Liver (tissue), 3 donors: ENCODE results near the gene ANGPTL7.

Experiments
- FOXA1 ChIP-seq: IDR thresholded peaks from 2 replicates; pipeline ENCODE4 v1.6.1; 2016; ENCODE audit warnings: antibody characterized with exemption
- FOXA2 ChIP-seq: IDR thresholded peaks from 2 replicates; pipeline ENCODE4 v1.6.1; 2016; ENCODE audit warnings: antibody characterized with exemption
- GABPA ChIP-seq, 2 donors: IDR thresholded peaks in 1 of 2; conservative IDR thresholded peaks in 1 of 2; 2 replicates each; pipeline ENCODE4 v1.6.1; 2016; ENCODE audit warnings: antibody characterized with exemption in 2 of 2, mild to moderate bottlenecking in 1 of 2, moderate library complexity in 1 of 2
- MAX ChIP-seq: IDR thresholded peaks from 2 replicates; pipeline ENCODE4 v1.6.1; 2016; ENCODE audit warnings: antibody characterized with exemption
- RAD21 ChIP-seq, 2 donors: IDR thresholded peaks; 2 replicates each; pipeline ENCODE4 v1.6.1; 2016; ENCODE audit warnings: antibody characterized with exemption in 2 of 2, mild to moderate bottlenecking in 2 of 2
- TAF1 ChIP-seq: conservative IDR thresholded peaks from 2 replicates; pipeline ENCODE4 v1.6.1; 2016; ENCODE audit warnings: antibody characterized with exemption, mild to moderate bottlenecking
- YY1 ChIP-seq: IDR thresholded peaks from 2 replicates; pipeline ENCODE4 v1.6.1; 2016; ENCODE audit warnings: antibody characterized with exemption, mild to moderate bottlenecking
- TF ChIP-seq, protein P1 (sequence below): fragments of 150-350 bp; IDR thresholded peaks from 2 replicates; pipeline ENCODE4 v1.5.1; 2017; ENCODE audit warnings: improper control_type of control experiment, low read depth, low read length; ENCODE audit not compliant: missing input control
- TF ChIP-seq, protein P2 (sequence below): IDR thresholded peaks from 2 replicates; pipeline ENCODE4 v1.6.1; 2016; ENCODE audit warnings: antibody characterized with exemption
- TF ChIP-seq, protein P3 (sequence below): IDR thresholded peaks from 2 replicates; pipeline ENCODE4 v1.6.1; 2016; ENCODE audit warnings: antibody characterized with exemption
- donor health status: healthy.
- donor health status: healthy.

- TF ChIP-seq TAF1: no peak
- TF ChIP-seq, protein P1, sequence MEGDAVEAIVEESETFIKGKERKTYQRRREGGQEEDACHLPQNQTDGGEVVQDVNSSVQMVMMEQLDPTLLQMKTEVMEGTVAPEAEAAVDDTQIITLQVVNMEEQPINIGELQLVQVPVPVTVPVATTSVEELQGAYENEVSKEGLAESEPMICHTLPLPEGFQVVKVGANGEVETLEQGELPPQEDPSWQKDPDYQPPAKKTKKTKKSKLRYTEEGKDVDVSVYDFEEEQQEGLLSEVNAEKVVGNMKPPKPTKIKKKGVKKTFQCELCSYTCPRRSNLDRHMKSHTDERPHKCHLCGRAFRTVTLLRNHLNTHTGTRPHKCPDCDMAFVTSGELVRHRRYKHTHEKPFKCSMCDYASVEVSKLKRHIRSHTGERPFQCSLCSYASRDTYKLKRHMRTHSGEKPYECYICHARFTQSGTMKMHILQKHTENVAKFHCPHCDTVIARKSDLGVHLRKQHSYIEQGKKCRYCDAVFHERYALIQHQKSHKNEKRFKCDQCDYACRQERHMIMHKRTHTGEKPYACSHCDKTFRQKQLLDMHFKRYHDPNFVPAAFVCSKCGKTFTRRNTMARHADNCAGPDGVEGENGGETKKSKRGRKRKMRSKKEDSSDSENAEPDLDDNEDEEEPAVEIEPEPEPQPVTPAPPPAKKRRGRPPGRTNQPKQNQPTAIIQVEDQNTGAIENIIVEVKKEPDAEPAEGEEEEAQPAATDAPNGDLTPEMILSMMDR: no peak
- TF ChIP-seq, protein P2, sequence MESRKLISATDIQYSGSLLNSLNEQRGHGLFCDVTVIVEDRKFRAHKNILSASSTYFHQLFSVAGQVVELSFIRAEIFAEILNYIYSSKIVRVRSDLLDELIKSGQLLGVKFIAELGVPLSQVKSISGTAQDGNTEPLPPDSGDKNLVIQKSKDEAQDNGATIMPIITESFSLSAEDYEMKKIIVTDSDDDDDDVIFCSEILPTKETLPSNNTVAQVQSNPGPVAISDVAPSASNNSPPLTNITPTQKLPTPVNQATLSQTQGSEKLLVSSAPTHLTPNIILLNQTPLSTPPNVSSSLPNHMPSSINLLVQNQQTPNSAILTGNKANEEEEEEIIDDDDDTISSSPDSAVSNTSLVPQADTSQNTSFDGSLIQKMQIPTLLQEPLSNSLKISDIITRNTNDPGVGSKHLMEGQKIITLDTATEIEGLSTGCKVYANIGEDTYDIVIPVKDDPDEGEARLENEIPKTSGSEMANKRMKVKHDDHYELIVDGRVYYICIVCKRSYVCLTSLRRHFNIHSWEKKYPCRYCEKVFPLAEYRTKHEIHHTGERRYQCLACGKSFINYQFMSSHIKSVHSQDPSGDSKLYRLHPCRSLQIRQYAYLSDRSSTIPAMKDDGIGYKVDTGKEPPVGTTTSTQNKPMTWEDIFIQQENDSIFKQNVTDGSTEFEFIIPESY: no peak
- no peak for TF ChIP-seq RAD21 (IDR thresholded peaks at IDR 0.05)
- TF ChIP-seq, protein P3, sequence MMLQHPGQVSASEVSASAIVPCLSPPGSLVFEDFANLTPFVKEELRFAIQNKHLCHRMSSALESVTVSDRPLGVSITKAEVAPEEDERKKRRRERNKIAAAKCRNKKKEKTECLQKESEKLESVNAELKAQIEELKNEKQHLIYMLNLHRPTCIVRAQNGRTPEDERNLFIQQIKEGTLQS: no peak
- TF ChIP-seq YY1: no peak
- no peak for TF ChIP-seq MAX
- TF ChIP-seq FOXA1: no peak
- no peak for TF ChIP-seq GABPA (IDR thresholded peaks at IDR 0.05 in 1 of 2, conservative IDR thresholded peaks at IDR 0.05 in 1 of 2)
- TF ChIP-seq FOXA2: no peak
Measured at GRCh38 chr1:11204396-11205190, 15.4 kb downstream of the ANGPTL7 start.
